Stimulated activated CD8-positive, alpha-beta memory T cell treated with anti-CD3 and anti-CD28 coated beads, Interleukin-2, amount 100 ng/mL, for 1 hour (primary cell): ENCODE measurements around the gene OXGR1.
"Not testable (repeated sequence)": the region's sequence is repeated elsewhere in the genome, so short reads cannot be mapped to it uniquely, and the experiment has no call there.

Experiments
- DNase-seq, 2 donors: peaks; one replicate each; pipeline ENCODE4 v3.0.0-alpha.2; 2020; ENCODE audit warnings: low read depth in 2 of 2

Gene OXGR1

GRCh38 chr13:97005625-97006262 is 11.5 kb upstream of the OXGR1 start:
- DNase-seq, result no peak

- DNase-seq, result no peak
These were observed 10.6 kb upstream of the OXGR1 start for GRCh38 chr13:97004886-97005285.

GRCh38 chr13:97004096-97004876 is 10.0 kb upstream of the OXGR1 start:
- DNase-seq, result no peak

GRCh38 chr13:97003071-97003470 is 8.8 kb upstream of the OXGR1 start:
- DNase-seq, result no peak

GRCh38 chr13:97002581-97002980 is 8.3 kb upstream of the OXGR1 start:
- no peak for DNase-seq

GRCh38 chr13:97001636-97002035 is 7.4 kb upstream of the OXGR1 start:
- DNase-seq, result no peak

- DNase-seq, result no peak
These were observed 6.1 kb upstream of the OXGR1 start for GRCh38 chr13:97000295-97000925.

GRCh38 chr13:96999091-96999490 is 4.8 kb upstream of the OXGR1 start:
- DNase-seq, result no peak

- no peak for DNase-seq
These were observed 3.8 kb upstream of the OXGR1 start for GRCh38 chr13:96998051-96998450.

- DNase-seq, result no peak
These were observed 2.6 kb upstream of the OXGR1 start for GRCh38 chr13:96996886-96997285.

GRCh38 chr13:96996107-96996506 is 1.8 kb upstream of the OXGR1 start:
- DNase-seq, result no peak

- no peak for DNase-seq
These were observed 575 bp upstream of the OXGR1 start for GRCh38 chr13:96994858-96995243.

GRCh38 chr13:96993634-96994016 is 651 bp downstream of the OXGR1 start:
- DNase-seq, result no peak

GRCh38 chr13:96992633-96993032 is 1.6 kb downstream of the OXGR1 start:
- DNase-seq, result no peak

GRCh38 chr13:96991072-96991471 is 3.2 kb downstream of the OXGR1 start:
- DNase-seq, result no peak

GRCh38 chr13:96988441-96988840 is 5.8 kb downstream of the OXGR1 start:
- no peak for DNase-seq

- no peak for DNase-seq
These were observed 10.2 kb downstream of the OXGR1 start for GRCh38 chr13:96984051-96984508.

- DNase-seq, result no peak
These were observed 11.6 kb downstream of the OXGR1 start for GRCh38 chr13:96982672-96983071.

GRCh38 chr13:96979861-96980260 is 14.4 kb downstream of the OXGR1 start:
- DNase-seq, result not testable (repeated sequence)

- no peak for DNase-seq
These were observed 26.2 kb downstream of the OXGR1 start for GRCh38 chr13:96968027-96968426.

GRCh38 chr13:96967248-96967745 is 27.0 kb downstream of the OXGR1 start:
- no peak for DNase-seq

- no peak for DNase-seq
These were observed 27.7 kb downstream of the OXGR1 start for GRCh38 chr13:96966415-96967102.
